Progenitor cell of endocrine pancreas (in vitro differentiated cells): Measurements from ENCODE around the gene SLC9A6. TPM values are rescaled to one million over a fixed set of nuclear protein-coding genes. Genes with fewer than 3 reads are reported as not detected.
"Not testable (repeated sequence)": the region's sequence is repeated elsewhere in the genome, so short reads cannot be mapped to it uniquely, and the experiment has no call there.

ENCODE experiments used
- DNase-seq: peaks from one replicate; pipeline ENCODE4 v3.0.0; 2021; ENCODE audit warnings: low spot score; ENCODE audit not compliant: unreplicated experiment
- H3K27ac Mint-ChIP-seq: 2 replicates; pipeline ENCODE4 v1.8.0; 2021; ENCODE audit warnings: mild to moderate bottlenecking, moderate library complexity, mixed read lengths
- H3K27me3 Mint-ChIP-seq: 2 replicates; pipeline ENCODE4 v1.8.0; 2021; ENCODE audit warnings: mixed read lengths
- H3K36me3 Mint-ChIP-seq: 2 replicates; pipeline ENCODE4 v1.8.0; 2022; ENCODE audit warnings: mixed read lengths; ENCODE audit not compliant: insufficient read depth
- H3K4me1 Mint-ChIP-seq: 2 replicates; pipeline ENCODE4 v1.8.0; 2021; ENCODE audit warnings: low read depth, mixed read lengths
- H3K4me3 Mint-ChIP-seq: 2 replicates; pipeline ENCODE4 v1.8.0; 2021; ENCODE audit warnings: low read depth, mild to moderate bottlenecking, moderate library complexity, mixed read lengths
- H3K9me3 Mint-ChIP-seq: 2 replicates; pipeline ENCODE4 v1.8.0; 2021; ENCODE audit warnings: low read depth, mixed read lengths
- total RNA-seq: library from RNA; stranded (reverse); gene quantifications from 2 replicates; pipeline ENCODE4 v1.2.1, GENCODE V29; 2021
- TF ChIP-seq, protein P1 (sequence below): fragments of 200-600 bp; sonication (generic); IDR thresholded peaks from one replicate; pipeline ENCODE4 v1.5.0; 2021; ENCODE audit warnings: antibody characterized with exemption, mild to moderate bottlenecking; ENCODE audit not compliant: unreplicated experiment

The SLC9A6 gene
- total RNA-seq, 1 donor from 2014 or later: 15.3 TPM

DNA sequence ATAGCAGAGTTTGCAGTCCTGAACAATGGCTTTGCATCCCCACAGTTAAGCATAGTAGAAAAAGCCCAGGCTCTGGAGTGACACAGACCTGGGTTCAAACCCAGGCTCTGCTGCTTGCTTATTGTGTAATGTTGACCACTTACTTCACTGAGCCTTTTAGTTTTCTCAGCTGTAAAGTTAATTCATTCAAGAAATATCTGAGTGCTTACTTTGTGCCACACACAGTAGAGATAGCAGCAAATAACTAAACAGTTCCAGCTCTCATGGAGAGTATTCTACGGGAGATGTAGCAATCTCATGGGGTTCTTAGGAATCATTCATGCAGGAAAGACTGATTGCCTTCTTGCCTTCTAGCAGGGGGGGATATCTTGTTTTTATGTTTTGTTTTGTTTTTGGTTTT is 63.2 kb downstream of the SLC9A6 start:
- TF ChIP-seq, protein P1, sequence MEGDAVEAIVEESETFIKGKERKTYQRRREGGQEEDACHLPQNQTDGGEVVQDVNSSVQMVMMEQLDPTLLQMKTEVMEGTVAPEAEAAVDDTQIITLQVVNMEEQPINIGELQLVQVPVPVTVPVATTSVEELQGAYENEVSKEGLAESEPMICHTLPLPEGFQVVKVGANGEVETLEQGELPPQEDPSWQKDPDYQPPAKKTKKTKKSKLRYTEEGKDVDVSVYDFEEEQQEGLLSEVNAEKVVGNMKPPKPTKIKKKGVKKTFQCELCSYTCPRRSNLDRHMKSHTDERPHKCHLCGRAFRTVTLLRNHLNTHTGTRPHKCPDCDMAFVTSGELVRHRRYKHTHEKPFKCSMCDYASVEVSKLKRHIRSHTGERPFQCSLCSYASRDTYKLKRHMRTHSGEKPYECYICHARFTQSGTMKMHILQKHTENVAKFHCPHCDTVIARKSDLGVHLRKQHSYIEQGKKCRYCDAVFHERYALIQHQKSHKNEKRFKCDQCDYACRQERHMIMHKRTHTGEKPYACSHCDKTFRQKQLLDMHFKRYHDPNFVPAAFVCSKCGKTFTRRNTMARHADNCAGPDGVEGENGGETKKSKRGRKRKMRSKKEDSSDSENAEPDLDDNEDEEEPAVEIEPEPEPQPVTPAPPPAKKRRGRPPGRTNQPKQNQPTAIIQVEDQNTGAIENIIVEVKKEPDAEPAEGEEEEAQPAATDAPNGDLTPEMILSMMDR: no peak
- no peak for DNase-seq
- Mint-ChIP-seq H3K27ac (no peak overlapping the region), H3K4me1 (no peaks in the 10 kb centered on the region), H3K4me3 (no peak overlapping the region), H3K9me3 (peaks cover 20% of the 10 kb centered on the region), H3K27me3 (no peaks in the 10 kb centered on the region), H3K36me3 (peaks cover 5% of the 10 kb centered on the region)

DNA sequence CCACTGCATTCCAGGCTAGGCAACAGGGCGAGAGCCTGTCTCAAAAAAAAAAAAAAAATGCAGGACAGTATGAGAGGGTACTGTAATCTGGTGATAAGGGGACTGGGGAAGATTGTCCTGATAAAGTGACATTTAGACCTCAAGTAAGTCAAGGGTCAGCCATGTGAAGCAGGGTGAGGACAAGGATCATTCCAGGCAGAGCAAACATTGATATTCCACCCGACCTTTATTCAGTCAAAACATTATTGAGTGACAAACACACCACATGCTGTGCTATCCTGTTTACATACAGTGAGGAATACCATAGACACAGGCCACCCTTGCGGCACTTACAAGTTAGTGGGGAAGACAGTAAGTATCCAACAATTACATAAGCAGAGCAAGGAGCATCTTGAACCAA is 64.4 kb downstream of the SLC9A6 start:
- no peaks in the 10 kb centered on the region for H3K27me3 Mint-ChIP-seq
- DNase-seq: no peak
- H3K9me3 Mint-ChIP-seq: peaks cover 18% of the 10 kb centered on the region
- TF ChIP-seq, protein P1: no peak
- no peaks in the 10 kb centered on the region for H3K4me1 Mint-ChIP-seq
- H3K36me3 Mint-ChIP-seq: peaks cover 2% of the 10 kb centered on the region
- H3K4me3 Mint-ChIP-seq: no peak overlapping the region
- H3K27ac Mint-ChIP-seq: no peak overlapping the region

DNA sequence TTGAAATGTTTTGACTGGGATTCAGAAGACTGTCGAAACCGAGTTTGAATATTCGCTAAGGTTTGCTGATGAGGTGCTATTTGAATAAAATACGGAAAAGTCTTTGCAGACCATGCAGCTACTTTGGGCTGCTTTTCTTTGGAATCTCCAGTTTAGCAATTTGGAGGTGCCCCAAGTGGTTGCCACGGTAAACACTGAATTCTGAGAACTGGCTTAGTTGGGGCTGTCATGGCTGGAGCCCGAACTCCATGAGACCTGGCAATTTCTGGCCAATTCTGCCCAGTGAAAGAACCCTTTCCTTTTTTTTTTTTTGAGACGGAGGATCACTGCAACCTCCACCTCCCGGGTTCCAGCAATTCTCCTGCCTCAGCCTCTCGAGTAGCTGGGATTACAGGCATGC is 65.6 kb downstream of the SLC9A6 start:
- H3K27ac Mint-ChIP-seq, H3K4me3 Mint-ChIP-seq, H3K4me1 Mint-ChIP-seq, H3K36me3 Mint-ChIP-seq, DNase-seq, H3K27me3 Mint-ChIP-seq: not testable (repeated sequence)
- peaks cover 19% of the 10 kb centered on the region for H3K9me3 Mint-ChIP-seq

DNA sequence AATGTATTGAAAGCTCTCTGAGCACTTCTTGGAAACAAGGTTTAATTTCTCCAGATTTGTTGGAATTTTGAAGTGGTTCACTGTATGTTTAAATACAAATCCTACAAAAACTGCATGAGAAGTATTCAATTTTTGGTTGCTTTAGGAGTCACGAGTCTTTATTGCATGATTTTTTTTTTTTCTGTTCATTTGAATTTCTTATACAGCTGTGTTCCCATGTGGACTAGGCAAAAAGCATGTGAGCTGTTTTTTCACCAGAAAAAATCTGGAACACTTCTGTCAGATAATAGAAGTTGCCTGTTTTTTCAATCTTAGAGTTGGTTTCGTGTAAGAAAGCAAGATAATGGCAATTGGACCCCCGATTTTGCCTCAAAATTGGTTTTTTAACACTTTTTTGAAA is 66.4 kb downstream of the SLC9A6 start:
- Mint-ChIP-seq H3K27me3 (no peaks in the 10 kb centered on the region), H3K36me3 (no peaks in the 10 kb centered on the region), H3K4me1 (no peaks in the 10 kb centered on the region), H3K9me3 (peaks cover 19% of the 10 kb centered on the region), H3K4me3 (no peak overlapping the region), H3K27ac (no peak overlapping the region)
- TF ChIP-seq, protein P1: no peak
- DNase-seq: no peak

DNA sequence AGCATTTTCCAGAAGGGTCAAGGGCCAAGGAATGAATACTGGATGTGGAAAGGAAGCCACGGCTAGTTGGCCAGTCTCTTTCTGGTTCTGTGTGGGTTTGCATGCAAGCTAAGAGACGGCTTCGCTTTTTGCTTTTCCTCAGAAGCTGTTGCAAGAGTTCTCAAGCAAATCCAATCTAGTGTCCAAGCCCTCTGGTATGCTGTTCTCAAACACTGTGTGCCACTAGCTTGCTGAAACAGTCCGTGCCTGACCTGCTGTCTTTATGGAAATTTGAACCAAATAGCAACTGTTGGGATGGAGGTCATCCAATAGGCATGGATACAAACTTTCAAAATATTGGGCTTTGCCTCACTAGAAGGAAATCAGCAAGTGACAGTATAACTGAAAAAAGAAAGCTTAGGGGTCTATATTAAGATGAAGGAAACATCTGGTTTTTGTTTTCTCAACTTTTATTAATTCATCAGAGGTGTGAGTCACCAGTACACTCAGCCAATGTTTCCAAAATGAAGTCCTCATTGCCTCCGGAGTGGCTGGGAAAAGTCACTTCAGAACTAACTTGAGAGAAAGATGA is 70.5 kb downstream of the SLC9A6 start:
- H3K27ac Mint-ChIP-seq: no peak overlapping the region
- no peaks in the 10 kb centered on the region for H3K4me1 Mint-ChIP-seq
- H3K9me3 Mint-ChIP-seq: peaks cover 5% of the 10 kb centered on the region
- no peak overlapping the region for H3K4me3 Mint-ChIP-seq
- no peaks in the 10 kb centered on the region for H3K36me3 Mint-ChIP-seq
- DNase-seq: no peak
- H3K27me3 Mint-ChIP-seq: no peaks in the 10 kb centered on the region
- TF ChIP-seq, protein P1: no peak

DNA sequence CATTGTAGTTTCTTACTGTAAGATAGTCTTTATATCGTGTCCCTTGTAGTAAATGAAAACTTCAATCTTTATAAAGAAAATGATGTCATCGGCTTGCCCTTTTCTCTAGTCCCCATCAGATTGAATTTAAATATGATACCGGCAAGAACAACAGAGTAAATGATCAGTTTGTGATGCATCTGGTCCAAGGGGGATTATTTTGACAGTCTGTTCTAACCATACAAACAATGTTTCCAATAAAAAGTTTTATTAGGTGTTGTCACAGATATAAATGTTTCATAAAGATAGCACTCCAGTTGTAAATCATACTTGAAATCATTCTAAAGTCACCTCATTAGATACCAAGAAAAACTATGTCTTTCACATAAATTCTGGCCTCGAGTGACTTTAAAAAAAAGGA is 72.3 kb downstream of the SLC9A6 start:
- H3K36me3 Mint-ChIP-seq: no peaks in the 10 kb centered on the region
- DNase-seq: no peak
- H3K9me3 Mint-ChIP-seq: peaks cover 5% of the 10 kb centered on the region
- no peaks in the 10 kb centered on the region for H3K4me1 Mint-ChIP-seq
- no peak overlapping the region for H3K4me3 Mint-ChIP-seq
- H3K27ac Mint-ChIP-seq: no peak overlapping the region
- TF ChIP-seq, protein P1: no peak
- no peaks in the 10 kb centered on the region for H3K27me3 Mint-ChIP-seq
